Brain microvascular endothelial cell (primary cell): ENCODE measurements around the gene ADAMTSL4.

Source experiments
- DNase-seq: peaks from one replicate; pipeline ENCODE4 v3.0.0-alpha.2; 2020
- H3K27ac ChIP-seq: fragments of 250-450 bp; sonication (Bioruptor Pico); 2 replicates; pipeline ENCODE4 v1.5.1; 2020; ENCODE audit warnings: mild to moderate bottlenecking, moderate library complexity
- H3K27me3 ChIP-seq: fragments of 250-450 bp; sonication (Bioruptor Pico); replicated peaks from 2 replicates; pipeline ENCODE4 v1.5.1; 2020; ENCODE audit warnings: mild to moderate bottlenecking
- H3K36me3 ChIP-seq: fragments of 250-450 bp; sonication (Bioruptor Pico); replicated peaks from 2 replicates; pipeline ENCODE4 v1.5.1; 2020; ENCODE audit warnings: mild to moderate bottlenecking
- H3K4me3 ChIP-seq: 2 replicates; pipeline ENCODE4 v1.5.1; 2011; ENCODE audit warnings: low read depth, mild to moderate bottlenecking, control low read depth, low read length, moderate library complexity
- in situ Hi-C: cut with HindIII; loops from 2 replicates; pipeline ENCODE4 v1.10.0; 2017; ENCODE audit warnings: low sequenced_read_pairs, low pct_ligation_motif_present
- TF ChIP-seq, protein P1 (sequence below): IDR thresholded peaks from 2 replicates; pipeline ENCODE4 v1.5.1; 2011; ENCODE audit warnings: low read depth, mild to moderate bottlenecking, moderate library complexity, low read length, control low read depth, inconsistent platforms; ENCODE audit errors: missing control alignments

The ADAMTSL4 gene

DNA sequence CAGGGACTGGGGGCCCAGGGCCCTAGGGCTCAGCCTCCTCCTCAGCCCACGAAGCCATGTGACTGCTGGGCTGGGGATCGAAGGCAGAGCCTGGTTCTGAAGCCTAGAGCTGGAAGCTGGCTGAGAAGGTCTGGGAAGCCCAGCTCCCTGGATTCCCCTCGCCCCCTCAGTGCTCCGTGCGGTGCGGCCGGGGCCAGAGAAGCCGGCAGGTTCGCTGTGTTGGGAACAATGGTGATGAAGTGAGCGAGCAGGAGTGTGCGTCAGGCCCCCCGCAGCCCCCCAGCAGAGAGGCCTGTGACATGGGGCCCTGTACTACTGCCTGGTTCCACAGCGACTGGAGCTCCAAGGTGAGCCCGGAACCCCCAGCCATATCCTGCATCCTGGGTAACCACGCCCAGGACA lies 9.1 kb downstream of the ADAMTSL4 start:
- H3K27ac ChIP-seq: no peak overlapping the region
- in situ Hi-C loops: no loop called here
- TF ChIP-seq, protein P1, sequence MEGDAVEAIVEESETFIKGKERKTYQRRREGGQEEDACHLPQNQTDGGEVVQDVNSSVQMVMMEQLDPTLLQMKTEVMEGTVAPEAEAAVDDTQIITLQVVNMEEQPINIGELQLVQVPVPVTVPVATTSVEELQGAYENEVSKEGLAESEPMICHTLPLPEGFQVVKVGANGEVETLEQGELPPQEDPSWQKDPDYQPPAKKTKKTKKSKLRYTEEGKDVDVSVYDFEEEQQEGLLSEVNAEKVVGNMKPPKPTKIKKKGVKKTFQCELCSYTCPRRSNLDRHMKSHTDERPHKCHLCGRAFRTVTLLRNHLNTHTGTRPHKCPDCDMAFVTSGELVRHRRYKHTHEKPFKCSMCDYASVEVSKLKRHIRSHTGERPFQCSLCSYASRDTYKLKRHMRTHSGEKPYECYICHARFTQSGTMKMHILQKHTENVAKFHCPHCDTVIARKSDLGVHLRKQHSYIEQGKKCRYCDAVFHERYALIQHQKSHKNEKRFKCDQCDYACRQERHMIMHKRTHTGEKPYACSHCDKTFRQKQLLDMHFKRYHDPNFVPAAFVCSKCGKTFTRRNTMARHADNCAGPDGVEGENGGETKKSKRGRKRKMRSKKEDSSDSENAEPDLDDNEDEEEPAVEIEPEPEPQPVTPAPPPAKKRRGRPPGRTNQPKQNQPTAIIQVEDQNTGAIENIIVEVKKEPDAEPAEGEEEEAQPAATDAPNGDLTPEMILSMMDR: no peak
- H3K36me3 ChIP-seq: no peaks in the 10 kb centered on the region
- no peak for DNase-seq
- no peak overlapping the region for H3K4me3 ChIP-seq
- no peaks in the 10 kb centered on the region for H3K27me3 ChIP-seq

GRCh38 chr1:150558761-150559655 lies 9.8 kb downstream of the ADAMTSL4 start:
- no peaks in the 10 kb centered on the region for H3K27me3 ChIP-seq
- no peaks in the 10 kb centered on the region for H3K36me3 ChIP-seq
- DNase-seq: no peak
- TF ChIP-seq, protein P1: no peak
- no peak overlapping the region for H3K27ac ChIP-seq
- in situ Hi-C loops: no loop called here
- H3K4me3 ChIP-seq: no peak overlapping the region

GRCh38 chr1:150559656-150560010 lies 10.4 kb downstream of the ADAMTSL4 start:
- no peak overlapping the region for H3K27ac ChIP-seq
- H3K36me3 ChIP-seq: no peaks in the 10 kb centered on the region
- no peak overlapping the region for H3K4me3 ChIP-seq
- TF ChIP-seq, protein P1: no peak
- DNase-seq: no peak
- H3K27me3 ChIP-seq: no peaks in the 10 kb centered on the region
- in situ Hi-C loops: no loop called here

GRCh38 chr1:150560011-150560438 lies 10.8 kb downstream of the ADAMTSL4 start:
- in situ Hi-C loops: no loop called here
- H3K36me3 ChIP-seq: no peaks in the 10 kb centered on the region
- no peak for DNase-seq
- H3K27me3 ChIP-seq: no peaks in the 10 kb centered on the region
- TF ChIP-seq, protein P1: peak; percentile 97
- no peak overlapping the region for H3K4me3 ChIP-seq
- H3K27ac ChIP-seq: no peak overlapping the region

DNA sequence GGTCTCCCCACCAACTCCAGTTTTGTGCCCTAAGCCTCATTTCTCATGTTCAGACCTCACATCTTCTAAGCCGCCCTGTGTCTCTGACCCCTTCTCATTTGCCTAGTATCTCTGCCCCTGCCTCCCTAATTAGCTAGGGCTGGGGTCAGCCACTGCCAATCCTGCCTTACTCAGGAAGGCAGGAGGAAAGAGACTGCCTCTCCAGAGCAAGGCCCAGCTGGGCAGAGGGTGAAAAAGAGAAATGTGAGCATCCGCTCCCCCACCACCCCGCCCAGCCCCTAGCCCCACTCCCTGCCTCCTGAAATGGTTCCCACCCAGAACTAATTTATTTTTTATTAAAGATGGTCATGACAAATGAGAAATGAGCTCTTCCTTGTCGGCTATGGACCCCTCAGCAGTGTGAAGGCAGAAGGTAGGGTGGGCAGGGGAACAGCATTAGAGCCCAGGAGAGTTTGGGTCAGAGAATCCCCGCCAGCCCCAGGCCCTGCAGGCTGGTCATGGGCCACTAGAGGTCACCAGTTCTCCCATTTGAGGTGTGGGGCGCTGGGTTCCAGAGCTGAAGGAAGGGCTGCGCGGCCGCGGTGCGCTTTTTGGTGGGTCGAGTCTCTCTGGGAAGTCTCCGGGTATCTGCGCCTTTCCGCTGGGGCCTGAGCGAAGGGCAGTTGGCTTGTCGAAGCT lies 11.5 kb downstream of the ADAMTSL4 start:
- TF ChIP-seq, protein P1: peak; percentile 89
- Histone ChIP-seq H3K27ac (peak overlapping the region; percentile 98), H3K4me3 (peak overlapping the region; percentile 65), H3K36me3 (no peaks in the 10 kb centered on the region), H3K27me3 (no peaks in the 10 kb centered on the region)
- in situ Hi-C loops: no loop called here
- peak; percentile 74 for DNase-seq
